Heart left ventricle (tissue), 13 donors: ENCODE measurements around the gene KRTAP4-3.

Experiments
- POLR2A ChIP-seq, 2 donors: fragments of 450-650 bp; IDR thresholded peaks; one replicate each; pipeline ENCODE4 v1.6.1; 2017; ENCODE audit warnings: antibody characterized with exemption in 2 of 2, mild to moderate bottlenecking in 2 of 2, moderate library complexity in 2 of 2
- TF ChIP-seq, protein P1 (sequence below), 12 donors: fragments of 200-600 bp; sonication (generic) in 4 of 12; IDR thresholded peaks; one replicate each; pipeline versions ENCODE4 v1.5.0 to v1.8.0; 2018 to 2022; ENCODE audit warnings: antibody characterized with exemption in 12 of 12, mild to moderate bottlenecking in 5 of 12
- donor health status: ischemic (EF 13 %, LVEDD 7.1; RV severe dilation, severe dysfunction).
- donor health status: DM: no; HTN: yes; CAD: no.
- donor health status: DM: no; HTN: no; CAD: no.
- donor health status: ischemic (EF 25% LVEDD 6.9; RV normal size, moderate dysfunction).
- donor health status: ischemic (EF 25% LVEDD 5.7; RV mildly dilated, moderate dysfunction).
- donor health status: ischemic (EF 35%, LVEDD 5.7; RV mildly dilated, moderate dysfunction).
- donor health status: nonischemic (EF 11% LVEDD 7.7; RV severe dilation, severe dysfunction).
- donor health status: DM: yes; HTN: yes; CAD: no.
- donor health status: PGD.
- donor health status: ischemic (EF 29% LVEDD 5.4; RV normal size, mild dysfunction).
- donor health status: nonischemic (EF 23%, LVEDD 6.1; RV moderate dilation, normal function).

- TF ChIP-seq POLR2A (IDR thresholded peaks at IDR 0.05), result no peak
- TF ChIP-seq, protein P1, sequence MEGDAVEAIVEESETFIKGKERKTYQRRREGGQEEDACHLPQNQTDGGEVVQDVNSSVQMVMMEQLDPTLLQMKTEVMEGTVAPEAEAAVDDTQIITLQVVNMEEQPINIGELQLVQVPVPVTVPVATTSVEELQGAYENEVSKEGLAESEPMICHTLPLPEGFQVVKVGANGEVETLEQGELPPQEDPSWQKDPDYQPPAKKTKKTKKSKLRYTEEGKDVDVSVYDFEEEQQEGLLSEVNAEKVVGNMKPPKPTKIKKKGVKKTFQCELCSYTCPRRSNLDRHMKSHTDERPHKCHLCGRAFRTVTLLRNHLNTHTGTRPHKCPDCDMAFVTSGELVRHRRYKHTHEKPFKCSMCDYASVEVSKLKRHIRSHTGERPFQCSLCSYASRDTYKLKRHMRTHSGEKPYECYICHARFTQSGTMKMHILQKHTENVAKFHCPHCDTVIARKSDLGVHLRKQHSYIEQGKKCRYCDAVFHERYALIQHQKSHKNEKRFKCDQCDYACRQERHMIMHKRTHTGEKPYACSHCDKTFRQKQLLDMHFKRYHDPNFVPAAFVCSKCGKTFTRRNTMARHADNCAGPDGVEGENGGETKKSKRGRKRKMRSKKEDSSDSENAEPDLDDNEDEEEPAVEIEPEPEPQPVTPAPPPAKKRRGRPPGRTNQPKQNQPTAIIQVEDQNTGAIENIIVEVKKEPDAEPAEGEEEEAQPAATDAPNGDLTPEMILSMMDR (IDR thresholded peaks at IDR 0.05), result no peak
Observed at GRCh38 chr17:41185001-41185400, 17.0 kb upstream of the KRTAP4-3 start.
